Glutamatergic neuron (in vitro differentiated cells): ENCODE data around the gene MATN4. TPM values are rescaled to one million over a fixed set of nuclear protein-coding genes. Genes with fewer than 3 reads are reported as not detected.

Experiments used
- DNase-seq: peaks from one replicate; pipeline ENCODE4 v3.0.0; 2022
- H3K27ac Mint-ChIP-seq: one replicate; pipeline ENCODE4 v1.8.0; 2020; ENCODE audit warnings: mild to moderate bottlenecking, mixed read lengths, inconsistent platforms; ENCODE audit not compliant: unreplicated experiment
- H3K27me3 Mint-ChIP-seq: one replicate; pipeline ENCODE4 v1.8.0; 2020; ENCODE audit warnings: mild to moderate bottlenecking, moderate library complexity, mixed read lengths, inconsistent platforms; ENCODE audit not compliant: unreplicated experiment
- H3K36me3 Mint-ChIP-seq: one replicate; pipeline ENCODE4 v1.8.0; 2020; ENCODE audit warnings: mild to moderate bottlenecking, mixed read lengths, inconsistent platforms; ENCODE audit not compliant: unreplicated experiment
- H3K4me1 Mint-ChIP-seq: one replicate; pipeline ENCODE4 v1.8.0; 2020; ENCODE audit warnings: mild to moderate bottlenecking, low read depth, mixed read lengths, inconsistent platforms; ENCODE audit not compliant: unreplicated experiment
- H3K4me3 Mint-ChIP-seq: one replicate; pipeline ENCODE4 v1.8.0; 2020; ENCODE audit warnings: mild to moderate bottlenecking, mixed read lengths, inconsistent platforms; ENCODE audit not compliant: unreplicated experiment
- H3K9me3 Mint-ChIP-seq: one replicate; pipeline ENCODE4 v1.8.0; 2020; ENCODE audit warnings: mild to moderate bottlenecking, moderate library complexity, mixed read lengths, inconsistent platforms; ENCODE audit not compliant: unreplicated experiment
- total RNA-seq: library from RNA; stranded (reverse); fragmentation: NEBNext Ultra II Directional; extraction: Animal tissue kit (Norgen Biotek cat#: 25700); gene quantifications from one replicate; pipeline ENCODE4 v1.2.1, GENCODE V29; 2021; ENCODE audit not compliant: unreplicated experiment
- TF ChIP-seq, protein P1 (sequence below): fragments of 200-600 bp; sonication (generic); IDR thresholded peaks from one replicate; pipeline ENCODE4 v1.5.0; 2021; ENCODE audit not compliant: partially characterized antibody, unreplicated experiment

Gene MATN4
- total RNA-seq, 1 donor from 2014 or later = not detected

GRCh38 chr20:45342855-45343531, 34.9 kb upstream of the MATN4 start:
- no peak overlapping the region for H3K4me3 Mint-ChIP-seq
- H3K9me3 Mint-ChIP-seq = peaks cover 2% of the 10 kb centered on the region
- TF ChIP-seq, protein P1, sequence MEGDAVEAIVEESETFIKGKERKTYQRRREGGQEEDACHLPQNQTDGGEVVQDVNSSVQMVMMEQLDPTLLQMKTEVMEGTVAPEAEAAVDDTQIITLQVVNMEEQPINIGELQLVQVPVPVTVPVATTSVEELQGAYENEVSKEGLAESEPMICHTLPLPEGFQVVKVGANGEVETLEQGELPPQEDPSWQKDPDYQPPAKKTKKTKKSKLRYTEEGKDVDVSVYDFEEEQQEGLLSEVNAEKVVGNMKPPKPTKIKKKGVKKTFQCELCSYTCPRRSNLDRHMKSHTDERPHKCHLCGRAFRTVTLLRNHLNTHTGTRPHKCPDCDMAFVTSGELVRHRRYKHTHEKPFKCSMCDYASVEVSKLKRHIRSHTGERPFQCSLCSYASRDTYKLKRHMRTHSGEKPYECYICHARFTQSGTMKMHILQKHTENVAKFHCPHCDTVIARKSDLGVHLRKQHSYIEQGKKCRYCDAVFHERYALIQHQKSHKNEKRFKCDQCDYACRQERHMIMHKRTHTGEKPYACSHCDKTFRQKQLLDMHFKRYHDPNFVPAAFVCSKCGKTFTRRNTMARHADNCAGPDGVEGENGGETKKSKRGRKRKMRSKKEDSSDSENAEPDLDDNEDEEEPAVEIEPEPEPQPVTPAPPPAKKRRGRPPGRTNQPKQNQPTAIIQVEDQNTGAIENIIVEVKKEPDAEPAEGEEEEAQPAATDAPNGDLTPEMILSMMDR = no peak
- no peaks in the 10 kb centered on the region for H3K27me3 Mint-ChIP-seq
- no peak for DNase-seq
- H3K27ac Mint-ChIP-seq = no peak overlapping the region
- H3K4me1 Mint-ChIP-seq = peaks cover 1% of the 10 kb centered on the region
- H3K36me3 Mint-ChIP-seq = no peaks in the 10 kb centered on the region

DNA sequence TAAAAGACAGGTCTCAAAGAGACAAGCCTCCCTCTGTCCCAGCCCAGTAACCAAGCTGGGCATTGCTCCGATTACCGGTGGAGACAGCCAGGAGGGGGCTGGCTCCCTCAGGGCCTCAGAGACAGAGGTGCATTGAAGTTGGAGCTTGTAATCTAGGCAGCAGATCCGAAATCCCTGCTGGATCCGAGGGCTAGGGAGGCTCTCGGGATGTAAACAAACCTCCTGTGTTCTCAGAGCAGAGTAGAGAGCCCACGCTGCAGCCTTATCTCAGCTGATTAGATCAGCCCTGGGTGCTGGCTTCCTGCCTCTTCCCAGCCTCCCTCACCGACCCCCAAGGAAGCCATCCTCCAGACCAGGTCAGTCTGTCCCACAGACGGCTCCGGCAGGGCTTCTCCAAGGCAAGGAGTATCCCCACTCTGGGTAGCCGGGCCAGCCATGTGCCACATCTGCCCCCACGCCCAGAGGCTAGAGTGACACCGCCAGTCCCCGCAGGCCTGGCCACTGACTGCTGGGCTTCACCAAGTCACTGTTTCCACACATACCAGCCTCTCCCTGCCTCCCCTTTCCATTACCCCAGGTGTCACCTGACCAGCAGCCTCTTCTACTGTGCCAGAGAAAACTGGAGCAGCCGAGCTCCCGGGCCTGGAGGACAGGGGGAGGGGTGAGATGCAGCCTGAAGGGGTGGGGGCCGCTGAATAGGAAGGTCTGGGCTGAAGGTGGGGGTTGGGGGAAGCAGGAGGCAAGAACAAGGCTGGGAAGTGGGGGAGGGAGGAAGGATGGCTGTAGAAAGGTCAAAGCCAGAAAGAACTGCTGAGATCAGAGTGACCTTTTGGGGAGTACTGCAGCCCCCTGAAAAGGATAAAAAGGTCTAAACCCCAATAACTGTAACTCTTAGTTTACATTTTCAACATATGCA, 34.1 kb upstream of the MATN4 start:
- Mint-ChIP-seq H3K36me3 (no peaks in the 10 kb centered on the region), H3K4me3 (no peak overlapping the region), H3K27ac (no peak overlapping the region), H3K9me3 (peaks cover 2% of the 10 kb centered on the region), H3K4me1 (peaks cover 1% of the 10 kb centered on the region), H3K27me3 (peaks cover 2% of the 10 kb centered on the region)
- TF ChIP-seq, protein P1 = no peak
- DNase-seq = no peak

- H3K4me3 Mint-ChIP-seq = no peak overlapping the region
- no peak for DNase-seq
- H3K4me1 Mint-ChIP-seq = peaks cover 1% of the 10 kb centered on the region
These were observed 33.5 kb upstream of the MATN4 start for GRCh38 chr20:45341579-45341938.

DNA sequence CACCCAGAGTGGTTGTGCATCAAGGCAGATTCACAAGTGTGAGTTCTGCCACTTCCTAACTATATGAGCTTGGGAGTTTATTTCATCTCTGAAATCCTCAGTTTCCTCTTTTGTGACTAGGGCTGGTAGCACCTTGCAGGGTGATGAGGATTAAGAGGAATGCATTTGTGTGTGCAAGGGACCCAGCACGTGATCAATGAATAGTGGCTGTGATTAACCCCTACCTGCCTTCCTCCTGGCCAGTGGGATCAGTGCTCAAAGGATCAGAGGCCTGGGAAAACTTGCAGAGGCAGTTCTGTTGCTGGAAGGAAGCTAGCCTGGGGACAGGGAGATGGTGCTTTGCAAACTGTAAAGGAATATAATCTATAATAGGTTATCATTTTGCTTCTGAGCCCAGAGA, 32.9 kb upstream of the MATN4 start:
- Mint-ChIP-seq H3K9me3 (peaks cover 3% of the 10 kb centered on the region), H3K4me3 (no peak overlapping the region), H3K27ac (no peak overlapping the region), H3K27me3 (peaks cover 5% of the 10 kb centered on the region), H3K36me3 (no peaks in the 10 kb centered on the region), H3K4me1 (peaks cover 1% of the 10 kb centered on the region)
- DNase-seq = no peak
- TF ChIP-seq, protein P1 = no peak

More at GRCh38 chr20:45341579-45341938, 33.5 kb upstream of the MATN4 start:
- H3K27me3 Mint-ChIP-seq = peaks cover 5% of the 10 kb centered on the region
- H3K9me3 Mint-ChIP-seq = peaks cover 3% of the 10 kb centered on the region
- H3K27ac Mint-ChIP-seq = no peak overlapping the region
- TF ChIP-seq, protein P1 = no peak
- H3K36me3 Mint-ChIP-seq = no peaks in the 10 kb centered on the region
